H1 (cell line): ENCODE data around the gene PPP1R9A. TPM values are rescaled to one million over a fixed set of nuclear protein-coding genes. Genes with fewer than 3 reads are reported as not detected.
A peak's percentile ranks its signal among the peaks of the same experiment; 100 is the strongest.

Source experiments
- CTCF ChIA-PET: fragments of 300-600 bp; sonication (Branson Sonifier 250); formaldehyde crosslinking; loops from one replicate; lab custom pipeline; 2021; ENCODE audit not compliant: partially characterized antibody; lab: Charles Lee
- POLR2A ChIA-PET: fragments of 300-600 bp; sonication (Branson Sonifier 250); formaldehyde crosslinking; loops from one replicate; lab custom pipeline; 2021; ENCODE audit warnings: inconsistent platforms; ENCODE audit not compliant: partially characterized antibody; lab: Charles Lee
- DNase-seq, 2 experiments: peaks; one replicate each; pipeline versions ENCODE4 v3.0.0 to v3.0.0-alpha.2; 2010 to 2022; ENCODE audit warnings: low spot score in 2 of 2, low read depth in 1 of 2, mixed read lengths in 1 of 2
- FAIRE-seq: peaks from 2 replicates; lab custom pipeline; 2011; peaks lifted over from hg19 to GRCh38; lab: Jason Lieb, UNC
- H2AFZ ChIP-seq: 2 replicates; pipeline ENCODE4 v1.8.1; 2012; ENCODE audit warnings: low read length, inconsistent platforms
- H2AK5ac ChIP-seq: 2 replicates; pipeline ENCODE4 v1.6.1; 2013; ENCODE audit warnings: low read depth, low read length
- H2BK120ac ChIP-seq: replicated peaks from 2 replicates; pipeline ENCODE3; 2013; ENCODE audit warnings: low read depth, low read length, inconsistent platforms
- H2BK12ac ChIP-seq: 2 replicates; pipeline ENCODE4 v1.6.1; 2013; ENCODE audit warnings: low read depth, low read length
- H2BK15ac ChIP-seq: 2 replicates; pipeline ENCODE4 v1.6.1; 2013; ENCODE audit warnings: low read length
- H2BK20ac ChIP-seq: 2 replicates; pipeline ENCODE4 v1.6.1; 2013; ENCODE audit warnings: low read length
- H2BK5ac ChIP-seq: 2 replicates; pipeline ENCODE4 v1.6.1; 2013; ENCODE audit warnings: low read depth, low read length
- H3K14ac ChIP-seq: 2 replicates; pipeline ENCODE4 v1.6.1; 2013; ENCODE audit warnings: inconsistent platforms; ENCODE audit not compliant: insufficient read length
- H3K18ac ChIP-seq: 2 replicates; pipeline ENCODE4 v1.6.1; 2013; ENCODE audit warnings: low read length; ENCODE audit errors: extremely low read depth
- H3K23ac ChIP-seq: 2 replicates; pipeline ENCODE4 v1.6.1; 2013; ENCODE audit warnings: inconsistent platforms; ENCODE audit not compliant: insufficient read length
- H3K23me2 ChIP-seq: 2 replicates; pipeline ENCODE4 v1.6.1; 2013; ENCODE audit warnings: low read depth, low read length
- H3K27ac ChIP-seq: 2 replicates; pipeline ENCODE4 v1.6.1; 2011; ENCODE audit warnings: low read depth, low read length, inconsistent platforms
- H3K27me3 ChIP-seq, 4 experiments: replicated peaks in 1 of 4; 1 replicate in 1 of 4; 2 replicates in 3 of 4; pipeline versions ENCODE4 v1.6.1 to v1.8.1; 2011 to 2013; ENCODE audit warnings: low read length in 3 of 4, mild to moderate bottlenecking in 3 of 4, inconsistent platforms in 2 of 4, mixed read lengths in 2 of 4, moderate library complexity in 1 of 4; ENCODE audit not compliant: control insufficient read depth in 3 of 4, insufficient read depth in 3 of 4; ENCODE audit errors: extremely low read depth in 1 of 4
- H3K36me3 ChIP-seq, 4 experiments: 2 replicates each; pipeline versions ENCODE4 v1.6.1 to v1.8.1; 2011 to 2013; ENCODE audit warnings: mild to moderate bottlenecking in 4 of 4, low read length in 3 of 4, moderate library complexity in 2 of 4, control low read depth in 1 of 4, inconsistent platforms in 1 of 4; ENCODE audit not compliant: insufficient read depth in 4 of 4, control insufficient read depth in 2 of 4
- H3K4ac ChIP-seq: replicated peaks from 2 replicates; pipeline ENCODE3; 2013; ENCODE audit warnings: low read length, low read depth, mixed read lengths, inconsistent platforms; ENCODE audit not compliant: insufficient read length
- H3K4me1 ChIP-seq, 4 experiments: replicated peaks in 1 of 4; 1 replicate in 1 of 4; 2 replicates in 3 of 4; pipeline versions ENCODE4 v1.6.1 to v1.8.1; 2011 to 2013; ENCODE audit warnings: low read length in 3 of 4, inconsistent platforms in 2 of 4, mixed read lengths in 1 of 4; ENCODE audit not compliant: insufficient read depth in 4 of 4, control insufficient read depth in 3 of 4
- H3K4me2 ChIP-seq, 2 experiments: 2 replicates each; pipeline versions ENCODE4 v1.6.1 to v1.8.1; 2011 to 2013; ENCODE audit warnings: low read depth in 2 of 2, low read length in 2 of 2, control low read depth in 1 of 2, inconsistent platforms in 1 of 2, mild to moderate bottlenecking in 1 of 2; ENCODE audit not compliant: insufficient read depth in 1 of 2
- H3K4me3 ChIP-seq, 4 experiments: fragments of 200-600, 300-600 bp in 1 of 4; sonication (generic), shearing (Covaris generic), sonication (Bioruptor Twin) in 1 of 4; 2 replicates each; pipeline versions ENCODE4 v1.5.1 to v1.8.1; 2011 to 2016; ENCODE audit warnings: low read length in 4 of 4, low read depth in 3 of 4, control low read depth in 2 of 4, inconsistent platforms in 2 of 4, mild to moderate bottlenecking in 2 of 4, mixed read lengths in 1 of 4, moderate library complexity in 1 of 4; ENCODE audit not compliant: insufficient read depth in 2 of 4; ENCODE audit errors: extremely low read depth in 1 of 4
- H3K56ac ChIP-seq: replicated peaks from 2 replicates; pipeline ENCODE3; 2013; ENCODE audit warnings: low read depth, mild to moderate bottlenecking, mixed read lengths, low read length, inconsistent platforms; ENCODE audit not compliant: insufficient read length
- H3K79me1 ChIP-seq: 2 replicates; pipeline ENCODE4 v1.6.1; 2013; ENCODE audit warnings: low read depth, low read length, control low read depth
- H3K79me2 ChIP-seq, 2 experiments: 2 replicates each; pipeline versions ENCODE4 v1.6.1 to v1.8.1; 2012 to 2013; ENCODE audit warnings: low read length in 2 of 2, mild to moderate bottlenecking in 2 of 2, inconsistent platforms in 1 of 2; ENCODE audit not compliant: insufficient read depth in 2 of 2, control insufficient read depth in 1 of 2
- H3K9ac ChIP-seq, 4 experiments: replicated peaks in 1 of 4; 1 replicate in 1 of 4; 2 replicates in 3 of 4; pipeline versions ENCODE4 v1.6.1 to v1.8.1; 2011 to 2013; ENCODE audit warnings: low read depth in 3 of 4, low read length in 3 of 4, control low read depth in 2 of 4, mild to moderate bottlenecking in 2 of 4, moderate library complexity in 2 of 4, inconsistent platforms in 1 of 4; ENCODE audit errors: extremely low read depth in 1 of 4
- H3K9me3 ChIP-seq, 2 experiments: 2 replicates each; pipeline versions ENCODE4 v1.6.1 to v1.8.1; 2012 to 2013; ENCODE audit warnings: mild to moderate bottlenecking in 2 of 2, moderate library complexity in 2 of 2, control low read depth in 1 of 2, inconsistent platforms in 1 of 2, low read depth in 1 of 2, low read length in 1 of 2, mixed read lengths in 1 of 2; ENCODE audit not compliant: insufficient read depth in 2 of 2
- H4K20me1 ChIP-seq, 2 experiments: replicated peaks in 1 of 2; 2 replicates each; pipeline versions ENCODE3 to v1.8.1; 2011 to 2013; ENCODE audit warnings: inconsistent platforms in 2 of 2, low read length in 2 of 2, mild to moderate bottlenecking in 1 of 2; ENCODE audit not compliant: insufficient read depth in 2 of 2, control insufficient read depth in 1 of 2
- H4K5ac ChIP-seq: 2 replicates; pipeline ENCODE4 v1.6.1; 2013; ENCODE audit warnings: low read length, low read depth, mixed read lengths, inconsistent platforms; ENCODE audit not compliant: insufficient read length
- H4K8ac ChIP-seq: 2 replicates; pipeline ENCODE4 v1.8.0; 2013; ENCODE audit warnings: mild to moderate bottlenecking, moderate library complexity, low read length, inconsistent platforms; ENCODE audit not compliant: insufficient read depth; ENCODE audit errors: extremely low read depth
- H4K91ac ChIP-seq: replicated peaks from 2 replicates; pipeline ENCODE3; 2013; ENCODE audit warnings: low read length, mixed read lengths, inconsistent platforms; ENCODE audit not compliant: insufficient read length
- CBX5 ChIP-seq: fragments of 300-800, 300-1000 bp; sonication (generic); IDR thresholded peaks from 2 replicates; pipeline ENCODE4 v1.7.1; 2016; ENCODE audit warnings: antibody characterized with exemption, low read length, low read depth
- CTBP2 ChIP-seq: IDR thresholded peaks from 2 replicates; pipeline ENCODE4 v1.7.0; 2011; ENCODE audit warnings: borderline replicate concordance, mild to moderate bottlenecking, moderate library complexity, mixed read lengths, low read length; ENCODE audit not compliant: insufficient read depth, insufficient read length
- EGR1 ChIP-seq: IDR thresholded peaks from 2 replicates; pipeline ENCODE4 v1.6.1; 2011; ENCODE audit warnings: low read depth, low read length, borderline replicate concordance
- HDAC6 ChIP-seq: IDR thresholded peaks from one replicate; pipeline ENCODE4 v1.7.1; 2012; ENCODE audit warnings: low read depth, mild to moderate bottlenecking, inconsistent platforms, low read length, moderate library complexity
- JUN ChIP-seq: IDR thresholded peaks from 2 replicates; pipeline ENCODE4 v1.6.1; 2011; ENCODE audit warnings: low read depth, mild to moderate bottlenecking, improper control_type of control experiment, low read length
- JUND ChIP-seq: IDR thresholded peaks from 2 replicates; pipeline ENCODE4 v1.6.1; 2011; ENCODE audit warnings: mild to moderate bottlenecking, improper control_type of control experiment, low read length
- NRF1 ChIP-seq: IDR thresholded peaks from 2 replicates; pipeline ENCODE4 v1.6.1; 2011; ENCODE audit warnings: mild to moderate bottlenecking, low read depth, low read length, improper control_type of control experiment
- RBBP5 ChIP-seq: IDR thresholded peaks from 2 replicates; pipeline ENCODE4 v1.7.1; 2012; ENCODE audit warnings: low read depth, mild to moderate bottlenecking, inconsistent platforms, low read length, moderate library complexity, borderline replicate concordance
- SIRT6 ChIP-seq: IDR thresholded peaks from one replicate; pipeline ENCODE4 v1.7.1; 2012; ENCODE audit warnings: low read length, inconsistent platforms
- SUZ12 ChIP-seq: fragments of 200-600 bp; sonication (generic); IDR thresholded peaks from 2 replicates; pipeline ENCODE4 v1.6.1; 2012; ENCODE audit warnings: mild to moderate bottlenecking, inconsistent platforms, low read length, moderate library complexity, mixed read lengths
- TBP ChIP-seq: IDR thresholded peaks from 2 replicates; pipeline ENCODE4 v1.6.1; 2011; ENCODE audit warnings: low read depth, low read length, improper control_type of control experiment
- TEAD4 ChIP-seq: IDR thresholded peaks from 2 replicates; pipeline ENCODE4 v1.6.1; 2012; ENCODE audit warnings: low read depth, low read length, inconsistent platforms, mixed read lengths
- WGBS, 2 experiments: shearing (Covaris generic) in 1 of 2; methylation state at CpG; one replicate each; pipeline versions ENCODE4 v1.1.6 to v1.1.7; 2013 to 2015; ENCODE audit warnings: low lambda C conversion rate in 2 of 2, mixed read lengths in 2 of 2, inconsistent platforms in 1 of 2, low coverage in 1 of 2, missing lambda C conversion rate in 1 of 2; ENCODE audit not compliant: insufficient replicate concordance in 2 of 2, insufficient coverage in 1 of 2, insufficient read length in 1 of 2; ENCODE audit errors: extremely low coverage in 1 of 2, missing lambda C conversion rate in 1 of 2; 5-methylcytosine and 5-hydroxymethylcytosine counted together
- polyA plus RNA-seq, 7 experiments: library from polyadenylated mRNA; depleted of rRNA in 3 of 7; stranded (reverse) in 5 of 7; unstranded in 2 of 7; fragments of >200 nt in 5 of 7; fragments of 200-250 nt in 2 of 7; gene quantifications; 1 replicate in 5 of 7; 2 replicates in 1 of 7; 4 replicates in 1 of 7; pipeline versions ENCODE4 v1.2.1 to v1.2.3, GENCODE V29; 2011 to 2013; ENCODE audit warnings: missing spikeins in 2 of 7, mixed read lengths in 2 of 7
- total RNA-seq: library from RNA; stranded (reverse); fragmentation: NEBNext Ultra II Directional; extraction: Animal tissue kit (Norgen Biotek cat#: 25700); gene quantifications from 2 replicates; pipeline ENCODE4 v1.2.1, GENCODE V29; 2021

The PPP1R9A gene
- total and polyA plus RNA-seq, 2 of the 8 experiments (the other 6 are each of a cell fraction or from before 2014, with no cell fraction given), result 3.0 to 20.3 TPM

- H3K27ac ChIP-seq, result peak overlapping the region; percentile 70; the same call in 1 of the 2 replicates
- CTCF ChIA-PET, result interaction anchor here (0.5 to 0.9 kb wide), 3 partner anchors 122 to 520 kb away, joined by 3 read pairs; no protein-coding TSS in a partner anchor
- H4K20me1 ChIP-seq, result no peaks in the 10 kb centered on the region
- H2BK120ac ChIP-seq, result no peak overlapping the region
- peaks cover 0 to under 1% of the 10 kb centered on the region in 2 experiments; a peak in 1 of 4 replicates for H3K9me3 ChIP-seq
- 53% methylated on average over 8 of the region's 8 CpGs; no CpG with 5 or more reads in 1 of the 2 experiments for WGBS, 2 experiments
- no peak overlapping the region for H4K91ac ChIP-seq
- peak overlapping the region; percentile 65; the same call in 1 of the 2 replicates for H2AK5ac ChIP-seq
- no peak overlapping the region for H2BK20ac ChIP-seq
- H3K4me3 ChIP-seq, result no peak overlapping the region; a peak in 1 of 8 replicates
- no peak overlapping the region for H3K18ac ChIP-seq
- H3K56ac ChIP-seq, result no peak overlapping the region
- no peak overlapping the region for H3K23ac ChIP-seq
- H4K5ac ChIP-seq, result no peak overlapping the region
- H4K8ac ChIP-seq, result no peak overlapping the region
- H3K27me3 ChIP-seq, result no peaks in the 10 kb centered on the region
- no peak overlapping the region for H2AFZ ChIP-seq
- H3K23me2 ChIP-seq, result no peaks in the 10 kb centered on the region
- H3K9ac ChIP-seq, result no peak overlapping the region
- peak overlapping the region; percentile 29 to 42; a peak in 2 of 4 replicates for H3K4me2 ChIP-seq
- TF ChIP-seq CBX5, result no peak
- no peak for TF ChIP-seq CTBP2
- TF ChIP-seq NRF1, result no peak
- TF ChIP-seq SUZ12, result no peak
- TF ChIP-seq JUND, result no peak
- TF ChIP-seq EGR1, result no peak
- TF ChIP-seq RBBP5, result no peak
- TF ChIP-seq TEAD4, result no peak
- TF ChIP-seq HDAC6, result no peak
- TF ChIP-seq SIRT6, result no peak
- no peak for TF ChIP-seq JUN
- TF ChIP-seq TBP, result no peak
- FAIRE-seq (no peak), DNase-seq (peak; percentile 7 to 47)
- peaks cover 4 to 10% (median 5%) of the 10 kb centered on the region in 4 experiments; a peak in 6 of 7 replicates for H3K4me1 ChIP-seq
- H3K79me2 ChIP-seq, result peaks cover 0 to 24% of the 10 kb centered on the region in 2 experiments; a peak in 3 of 4 replicates
- H3K14ac ChIP-seq, result no peak overlapping the region
- H3K36me3 ChIP-seq, result no peaks in the 10 kb centered on the region
- no peak overlapping the region for H2BK15ac ChIP-seq
- POLR2A ChIA-PET, result no interaction called here
- H2BK5ac ChIP-seq, result peak overlapping the region; percentile 71; the same call in 1 of the 2 replicates
- H3K4ac ChIP-seq, result no peak overlapping the region
- H2BK12ac ChIP-seq, result peak overlapping the region; percentile 71; the same call in 1 of the 2 replicates
- H3K79me1 ChIP-seq, result peaks cover 5% of the 10 kb centered on the region; the same call in 1 of the 2 replicates
Measured at GRCh38 chr7:94969434-94970084, 62.2 kb downstream of the PPP1R9A start.
